HUES6 (cell line): ENCODE measurements around the gene SNCAIP.

Source experiments
- H3K27ac ChIP-seq: 2 replicates; pipeline ENCODE4 v1.7.0; 2013; ENCODE audit warnings: low read depth, mild to moderate bottlenecking, low read length, inconsistent platforms
- H3K27me3 ChIP-seq: 2 replicates; pipeline ENCODE4 v1.6.1; 2013; ENCODE audit warnings: low read length; ENCODE audit not compliant: control insufficient read depth, insufficient read depth
- H3K36me3 ChIP-seq: 2 replicates; pipeline ENCODE4 v1.6.1; 2013; ENCODE audit warnings: low read length; ENCODE audit not compliant: control insufficient read depth, insufficient read depth
- H3K4me1 ChIP-seq: 2 replicates; pipeline ENCODE4 v1.6.1; 2013; ENCODE audit warnings: low read length; ENCODE audit not compliant: control insufficient read depth, insufficient read depth
- H3K4me3 ChIP-seq: 2 replicates; pipeline ENCODE4 v1.5.1; 2013; ENCODE audit warnings: low read depth, low read length
- H3K9ac ChIP-seq: one replicate; pipeline ENCODE4 v1.6.1; 2013; ENCODE audit warnings: mild to moderate bottlenecking, low read length
- H3K9me3 ChIP-seq: 2 replicates; pipeline ENCODE4 v1.6.1; 2013; ENCODE audit warnings: low read depth, low read length; ENCODE audit not compliant: control insufficient read depth, insufficient read depth

SNCAIP gene

DNA sequence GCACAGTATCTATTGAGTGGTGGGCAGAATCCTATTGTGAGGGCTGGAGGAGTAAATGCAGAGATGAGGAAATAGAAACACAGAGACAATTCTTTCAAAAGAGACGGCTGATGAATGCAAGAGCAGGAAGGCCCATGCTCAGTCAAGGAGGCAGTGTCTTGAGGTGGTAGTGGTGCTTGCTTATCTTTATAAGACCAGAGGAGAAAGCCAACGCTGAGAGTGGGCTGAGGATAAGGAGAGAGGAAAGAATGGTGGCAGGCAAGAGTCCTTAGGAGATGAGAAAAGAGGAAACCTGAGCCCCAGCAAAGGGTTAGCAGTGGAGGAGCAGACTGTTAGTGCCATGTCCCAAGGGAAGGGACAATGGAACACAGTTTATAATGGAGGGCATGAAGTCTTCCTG, 86.0 kb downstream of the SNCAIP start:
- Histone ChIP-seq H3K27ac (no peak overlapping the region), H3K4me1 (peaks cover 7% of the 10 kb centered on the region; the same call in 1 of the 2 replicates), H3K9ac (no peak overlapping the region), H3K36me3 (no peaks in the 10 kb centered on the region), H3K27me3 (no peaks in the 10 kb centered on the region), H3K4me3 (no peak overlapping the region), H3K9me3 (no peaks in the 10 kb centered on the region)

DNA sequence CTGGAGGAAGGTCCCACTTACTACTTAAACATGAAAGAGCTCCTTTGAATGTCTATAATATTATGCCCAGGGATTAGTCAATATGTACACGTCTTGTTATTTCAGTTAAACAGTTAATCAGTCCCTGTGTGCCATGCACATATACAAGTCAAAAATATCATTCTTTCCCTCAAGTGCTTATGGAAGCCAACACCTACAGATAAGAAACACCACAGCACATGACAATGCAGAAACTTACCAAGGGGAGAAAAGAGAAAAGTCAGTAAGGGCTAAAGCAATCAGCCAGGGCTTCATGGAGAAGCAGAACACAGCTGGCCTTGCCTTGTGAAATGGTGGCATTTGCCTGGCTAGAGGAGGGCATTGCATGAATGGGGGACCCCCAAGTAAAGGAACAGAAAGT, 88.3 kb downstream of the SNCAIP start:
- H3K27me3 ChIP-seq: no peaks in the 10 kb centered on the region
- no peak overlapping the region for H3K4me3 ChIP-seq
- no peak overlapping the region for H3K9ac ChIP-seq
- H3K4me1 ChIP-seq: peaks cover 13% of the 10 kb centered on the region; the same call in 1 of the 2 replicates
- H3K36me3 ChIP-seq: no peaks in the 10 kb centered on the region
- H3K27ac ChIP-seq: no peak overlapping the region
- no peaks in the 10 kb centered on the region for H3K9me3 ChIP-seq

DNA sequence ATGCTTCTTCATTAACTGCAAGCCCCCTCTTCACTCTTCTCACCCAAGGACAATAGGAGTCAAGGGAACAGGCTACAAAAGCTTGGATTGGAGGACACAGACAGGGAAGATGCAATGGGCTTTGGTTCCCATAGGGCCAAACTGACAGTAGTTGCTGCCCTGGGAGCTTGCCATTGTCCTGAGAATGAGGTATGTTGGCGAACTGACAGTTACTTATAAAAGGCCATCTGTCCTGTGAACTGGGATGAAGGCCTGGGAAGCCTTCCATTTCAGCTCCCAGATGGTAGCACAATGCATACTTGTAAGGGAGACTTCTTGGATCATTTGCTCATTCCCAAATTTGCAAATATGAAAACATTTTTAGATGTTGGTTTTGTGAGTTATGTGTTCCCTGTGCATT, 88.9 kb downstream of the SNCAIP start:
- H3K27me3 ChIP-seq: no peaks in the 10 kb centered on the region
- no peak overlapping the region for H3K4me3 ChIP-seq
- H3K9me3 ChIP-seq: no peaks in the 10 kb centered on the region
- peaks cover 13% of the 10 kb centered on the region; the same call in 1 of the 2 replicates for H3K4me1 ChIP-seq
- H3K9ac ChIP-seq: no peak overlapping the region
- no peak overlapping the region for H3K27ac ChIP-seq
- no peaks in the 10 kb centered on the region for H3K36me3 ChIP-seq

DNA sequence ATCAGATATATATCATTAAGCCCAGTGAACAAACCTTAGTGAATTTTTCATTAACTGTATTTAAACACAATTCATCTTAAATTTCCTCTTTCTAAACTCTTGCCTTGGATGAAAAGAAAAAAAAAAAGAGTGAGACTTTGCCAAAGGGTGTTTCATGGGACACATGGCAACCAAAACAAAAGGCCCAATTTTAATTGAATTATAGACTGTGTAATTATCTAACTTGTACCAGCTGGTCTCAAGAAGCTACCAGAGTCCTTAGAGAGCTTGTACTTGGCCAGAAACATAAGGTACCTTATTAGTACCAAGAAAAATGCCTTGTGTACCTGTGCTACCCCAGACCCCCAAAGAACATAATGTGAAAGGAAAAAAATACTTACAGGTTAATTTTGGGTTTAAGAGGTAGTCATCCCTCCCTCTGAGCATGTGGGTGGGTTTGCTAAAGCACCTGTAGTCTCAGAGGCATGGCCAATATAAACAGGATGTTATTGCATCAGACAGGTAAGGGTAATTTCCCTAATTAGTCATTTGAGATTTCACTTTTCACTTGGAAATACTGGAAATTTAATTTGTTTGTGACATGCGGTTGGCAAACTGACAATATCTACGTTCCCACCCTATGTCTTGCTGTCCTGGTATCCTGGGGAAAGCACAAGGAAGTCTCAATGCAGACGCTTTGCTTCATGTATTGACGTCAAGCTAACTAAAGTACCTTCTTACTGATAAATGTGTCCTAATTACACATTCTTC, 90.1 kb downstream of the SNCAIP start:
- Histone ChIP-seq H3K9ac (no peak overlapping the region), H3K9me3 (no peaks in the 10 kb centered on the region), H3K4me1 (peaks cover 13% of the 10 kb centered on the region; the same call in 1 of the 2 replicates), H3K4me3 (no peak overlapping the region), H3K36me3 (no peaks in the 10 kb centered on the region), H3K27me3 (no peaks in the 10 kb centered on the region), H3K27ac (no peak overlapping the region)

DNA sequence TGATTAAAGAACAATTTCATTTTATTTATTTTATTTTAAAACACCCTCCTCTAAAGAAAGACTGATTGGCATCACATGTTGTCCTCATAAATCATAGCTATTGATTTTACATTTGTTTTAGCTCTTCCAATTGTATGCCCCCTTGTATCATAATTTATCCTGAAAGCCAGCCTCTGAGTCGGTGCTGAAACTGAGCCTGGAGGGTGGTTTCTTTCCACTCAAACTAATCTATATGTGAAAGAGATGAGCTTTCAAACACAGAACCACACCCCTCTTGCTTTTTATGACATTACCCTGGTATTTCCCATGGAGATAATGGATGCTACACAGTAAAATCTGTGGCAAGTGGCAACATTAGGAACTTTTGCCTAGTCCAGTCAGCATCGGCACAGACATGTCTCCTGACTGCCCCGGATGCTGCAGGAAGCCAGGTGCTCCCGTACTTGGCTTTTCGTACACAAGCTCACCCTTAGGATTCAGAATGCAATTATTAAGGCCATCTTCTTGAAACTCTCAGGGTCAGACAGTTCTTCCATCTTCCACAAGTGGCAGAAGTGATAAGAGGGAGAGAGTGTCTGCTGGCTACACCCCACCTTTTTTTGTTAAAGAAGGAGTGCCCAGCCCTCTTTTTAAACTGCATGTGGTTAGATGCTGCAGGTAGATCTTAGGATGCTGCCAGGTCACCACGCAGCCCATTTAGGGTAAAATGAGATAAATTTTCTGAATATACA, 91.1 kb downstream of the SNCAIP start:
- Histone ChIP-seq H3K27ac (no peak overlapping the region), H3K9ac (no peak overlapping the region), H3K27me3 (no peaks in the 10 kb centered on the region), H3K4me3 (no peak overlapping the region), H3K9me3 (no peaks in the 10 kb centered on the region), H3K36me3 (no peaks in the 10 kb centered on the region), H3K4me1 (peaks cover 13% of the 10 kb centered on the region; the same call in 1 of the 2 replicates)

DNA sequence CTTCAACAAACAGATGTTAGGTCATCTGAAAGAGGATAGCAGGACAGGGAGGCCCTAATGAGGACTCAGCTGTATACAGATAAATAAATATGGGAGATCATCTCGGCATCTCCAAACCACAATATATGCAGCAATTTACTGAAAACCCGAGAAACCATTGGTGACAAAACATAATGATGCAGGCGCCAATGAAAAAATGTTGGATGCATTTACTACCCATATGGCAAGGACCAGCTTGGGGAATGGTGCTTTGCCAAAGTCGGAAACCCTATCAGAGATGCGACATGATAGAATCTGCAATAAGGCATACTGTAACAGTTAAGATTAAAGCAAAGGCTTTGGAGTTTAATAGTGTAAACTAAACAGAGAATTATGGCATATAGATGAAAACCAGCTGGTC, 92.0 kb downstream of the SNCAIP start:
- Histone ChIP-seq H3K36me3 (no peaks in the 10 kb centered on the region), H3K27me3 (no peaks in the 10 kb centered on the region), H3K4me1 (peaks cover 13% of the 10 kb centered on the region; the same call in 1 of the 2 replicates), H3K9ac (no peak overlapping the region), H3K4me3 (no peak overlapping the region), H3K27ac (no peak overlapping the region), H3K9me3 (no peaks in the 10 kb centered on the region)

DNA sequence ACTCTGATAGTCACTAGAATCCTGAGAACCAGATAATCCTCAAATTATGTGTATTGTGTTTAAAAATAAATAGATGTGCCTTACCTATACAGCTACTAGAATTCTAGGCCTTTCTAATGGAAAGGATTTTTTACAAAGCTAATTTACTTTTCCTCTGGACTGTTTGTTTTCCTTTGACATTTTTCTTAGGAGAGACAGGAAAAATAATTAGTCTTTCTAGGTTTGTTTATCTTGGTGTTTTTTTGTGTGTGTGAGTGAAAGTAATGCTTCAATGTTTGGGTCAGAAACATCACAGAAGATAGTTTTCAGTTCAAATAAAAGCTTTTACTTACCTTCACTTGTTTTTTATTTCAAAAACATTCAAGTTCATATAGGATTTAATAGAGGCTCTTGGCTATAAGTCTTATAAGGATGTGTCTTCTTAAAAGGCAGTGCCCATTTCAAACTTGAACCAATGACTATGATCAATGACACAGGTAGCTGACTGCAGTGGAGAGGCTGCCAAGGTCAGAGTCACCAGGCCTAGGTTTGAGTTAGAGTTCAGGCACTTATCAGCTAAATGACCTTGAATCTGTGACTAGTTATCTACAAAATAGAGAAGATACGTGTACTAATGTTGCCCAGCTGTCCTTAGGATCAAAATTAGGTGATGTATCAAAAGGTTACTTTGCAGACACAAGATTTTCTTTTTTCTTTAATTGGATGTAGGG, 92.8 kb downstream of the SNCAIP start:
- no peaks in the 10 kb centered on the region for H3K9me3 ChIP-seq
- H3K27ac ChIP-seq: no peak overlapping the region
- H3K9ac ChIP-seq: no peak overlapping the region
- no peak overlapping the region for H3K4me3 ChIP-seq
- peaks cover 13% of the 10 kb centered on the region; the same call in 1 of the 2 replicates for H3K4me1 ChIP-seq
- no peaks in the 10 kb centered on the region for H3K27me3 ChIP-seq
- no peaks in the 10 kb centered on the region for H3K36me3 ChIP-seq

DNA sequence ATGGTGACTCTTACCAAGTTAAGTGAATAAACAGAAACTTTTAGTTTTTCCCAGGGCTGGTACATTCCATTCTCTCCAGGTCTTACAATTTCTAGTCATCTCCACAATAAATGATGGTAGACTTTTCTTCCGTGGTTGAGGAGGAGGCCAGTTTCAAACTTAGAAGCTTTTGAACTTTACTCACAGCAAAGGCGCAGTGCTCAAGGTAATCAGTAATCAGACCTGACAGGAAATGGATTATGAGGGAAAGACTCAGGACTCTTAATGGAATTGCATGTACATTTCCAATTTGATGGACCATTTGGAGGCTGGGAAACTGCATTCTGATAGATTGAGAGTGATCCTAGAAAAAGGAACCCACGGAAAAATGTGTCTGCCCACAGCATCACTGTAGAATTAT, 93.7 kb downstream of the SNCAIP start:
- no peak overlapping the region for H3K27ac ChIP-seq
- no peak overlapping the region for H3K9ac ChIP-seq
- H3K9me3 ChIP-seq: no peaks in the 10 kb centered on the region
- H3K4me3 ChIP-seq: no peak overlapping the region
- H3K4me1 ChIP-seq: peaks cover 13% of the 10 kb centered on the region; the same call in 1 of the 2 replicates
- no peaks in the 10 kb centered on the region for H3K36me3 ChIP-seq
- H3K27me3 ChIP-seq: no peaks in the 10 kb centered on the region

DNA sequence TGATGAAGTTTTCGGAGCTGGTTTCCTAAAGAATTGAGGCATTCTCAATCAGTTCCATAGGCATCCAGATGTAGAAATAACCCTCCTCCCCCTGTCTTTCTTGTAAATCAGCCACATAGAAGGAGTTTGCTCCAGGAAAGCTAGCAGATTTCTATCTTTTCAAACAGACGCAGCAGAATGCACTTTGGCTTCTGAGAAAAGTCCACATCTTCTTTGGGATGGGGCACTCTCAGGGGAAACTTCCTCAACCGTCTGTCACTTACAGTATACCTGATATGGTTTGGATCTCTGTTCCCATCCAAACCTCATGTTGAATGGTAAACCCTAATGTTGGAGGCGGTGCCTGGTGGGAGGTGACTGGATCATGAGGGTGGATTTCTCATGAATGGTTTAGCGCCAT, 94.1 kb downstream of the SNCAIP start:
- Histone ChIP-seq H3K36me3 (no peaks in the 10 kb centered on the region), H3K27ac (no peak overlapping the region), H3K27me3 (no peaks in the 10 kb centered on the region)

DNA sequence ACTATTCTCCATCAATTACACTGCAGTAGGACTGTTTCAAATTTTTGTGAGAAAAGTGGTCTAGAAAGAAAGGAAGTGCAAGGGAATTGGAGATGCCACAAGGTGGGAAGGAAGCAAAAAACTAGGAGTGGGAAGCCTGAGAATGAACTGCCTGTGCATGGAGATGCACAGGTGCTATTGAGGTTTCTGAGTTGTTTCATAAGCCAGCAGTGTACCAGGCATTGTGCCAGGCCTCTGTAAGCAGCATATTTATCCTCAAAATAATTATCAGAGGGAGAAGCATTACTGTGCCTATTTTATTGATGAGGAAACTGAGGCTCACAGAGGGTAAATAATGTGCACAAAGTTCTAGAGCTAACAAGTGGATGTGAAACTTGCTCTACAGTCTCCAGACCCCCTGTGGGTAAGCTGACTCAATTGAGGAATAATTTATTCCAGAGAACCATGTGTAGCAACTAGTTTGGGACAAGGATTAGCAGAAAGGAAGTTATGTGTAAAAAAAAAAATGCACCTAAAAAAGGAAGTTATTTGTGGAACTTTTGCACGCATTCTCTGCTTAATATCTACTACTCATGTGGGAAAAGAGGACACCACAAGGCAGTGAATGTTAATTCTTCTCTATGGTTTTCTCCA, 96.7 kb downstream of the SNCAIP start:
- H3K9me3 ChIP-seq: no peaks in the 10 kb centered on the region
- H3K36me3 ChIP-seq: no peaks in the 10 kb centered on the region
- H3K27me3 ChIP-seq: no peaks in the 10 kb centered on the region
- H3K4me1 ChIP-seq: peaks cover 2% of the 10 kb centered on the region; the same call in 1 of the 2 replicates
- no peak overlapping the region for H3K9ac ChIP-seq
- H3K4me3 ChIP-seq: no peak overlapping the region
- no peak overlapping the region for H3K27ac ChIP-seq

More for the DNA sequence above, 94.1 kb downstream of the SNCAIP start:
- no peak overlapping the region for H3K9ac ChIP-seq
- peaks cover 13% of the 10 kb centered on the region; the same call in 1 of the 2 replicates for H3K4me1 ChIP-seq
- H3K4me3 ChIP-seq: no peak overlapping the region
- no peaks in the 10 kb centered on the region for H3K9me3 ChIP-seq
